GM12878 (cell line): ENCODE data around the gene DDO. TPM values are rescaled to one million over a fixed set of nuclear protein-coding genes. Genes with fewer than 3 reads are reported as not detected.

Experiments
- ATAC-seq: fragments of 200-7000 bp; cut with Tn5 transposase; 3 replicates; pipeline ENCODE4 v1.9.1; 2020; ENCODE audit warnings: mild to moderate bottlenecking, moderate library complexity
- BruUV-seq: library from RNA; stranded (reverse); fragments of 400-500 nt; replicated peaks from 2 replicates; lab custom pipeline; 2021; lab: Mats Ljungman, UMichigan
- CTCF ChIA-PET: fragments of 300-600 bp; sonication (Branson Sonifier 250); formaldehyde crosslinking; extraction: SDS; loops from one replicate; lab custom pipeline; 2021; ENCODE audit warnings: inconsistent platforms; lab: Yijun Ruan, JAX
- POLR2A ChIA-PET: fragments of 350-600 bp; formaldehyde crosslinking; extraction: SDS; loops from one replicate; lab custom pipeline; 2021; ENCODE audit warnings: inconsistent platforms; lab: Charles Lee
- RAD21 ChIA-PET: fragments of 300-600 bp; sonication (Branson Sonifier 250); formaldehyde crosslinking; loops from one replicate; lab custom pipeline; 2023; ENCODE audit warnings: antibody characterized with exemption; ENCODE audit not compliant: unreplicated experiment; lab: Charles Lee
- SMC1A ChIA-PET: fragments of 300-600 bp; sonication (Branson Sonifier 250); formaldehyde crosslinking; loops from one replicate; lab custom pipeline; 2023; ENCODE audit not compliant: unreplicated experiment, uncharacterized antibody; lab: Charles Lee
- DNase-seq: peaks from one replicate; pipeline ENCODE4 v3.0.0-alpha.2; 2011; ENCODE audit warnings: low read depth, low spot score
- FAIRE-seq: peaks from 3 replicates; lab custom pipeline; 2011; peaks lifted over from hg19 to GRCh38; lab: Jason Lieb, UNC
- H2AFZ ChIP-seq: 2 replicates; pipeline ENCODE4 v1.6.0; 2011; ENCODE audit warnings: low read depth, low read length, control low read depth; ENCODE audit not compliant: control insufficient read depth
- H3K27ac ChIP-seq: 2 replicates; pipeline ENCODE4 v1.5.1; 2011; ENCODE audit warnings: control low read depth; ENCODE audit not compliant: control insufficient read depth, insufficient read depth
- H3K27me3 ChIP-seq, 2 experiments: replicated peaks in 1 of 2; 2 replicates each; pipeline versions ENCODE4 v1.6.0 to v1.6.1; 2011; ENCODE audit warnings: low read length in 1 of 2; ENCODE audit not compliant: control insufficient read depth in 2 of 2, insufficient read depth in 2 of 2
- H3K36me3 ChIP-seq, 2 experiments: 2 replicates each; pipeline ENCODE4 v1.5.1; 2011; ENCODE audit warnings: low read length in 1 of 2; ENCODE audit not compliant: control insufficient read depth in 2 of 2, insufficient read depth in 2 of 2
- H3K4me1 ChIP-seq: 2 replicates; pipeline ENCODE4 v1.6.1; 2011; ENCODE audit warnings: mild to moderate bottlenecking, low read length, moderate library complexity, mixed read lengths; ENCODE audit not compliant: control insufficient read depth, insufficient read depth
- H3K4me2 ChIP-seq: 2 replicates; pipeline ENCODE4 v1.6.0; 2011; ENCODE audit warnings: control low read depth; ENCODE audit not compliant: control insufficient read depth, insufficient read depth
- H3K4me3 ChIP-seq: fragments of 200-600 bp; sonication (generic); 2 replicates; pipeline ENCODE4 v1.5.1; 2016
- H3K79me2 ChIP-seq: 2 replicates; pipeline ENCODE4 v1.6.0; 2011; ENCODE audit warnings: low read length; ENCODE audit not compliant: control insufficient read depth, insufficient read depth
- H3K9ac ChIP-seq: 2 replicates; pipeline ENCODE4 v1.8.0; 2011; ENCODE audit warnings: low read length, control low read depth, mixed read lengths; ENCODE audit not compliant: control insufficient read depth, insufficient read depth
- H3K9me3 ChIP-seq: replicated peaks from 3 replicates; pipeline ENCODE4 v1.5.1; 2011; ENCODE audit warnings: mild to moderate bottlenecking, low read length; ENCODE audit not compliant: control insufficient read depth, insufficient read depth
- H4K20me1 ChIP-seq: 2 replicates; pipeline ENCODE4 v1.6.0; 2011; ENCODE audit not compliant: control insufficient read depth, insufficient read depth
- CEBPB ChIP-seq, 2 experiments: fragments of 150-350 bp in 1 of 2; IDR thresholded peaks; 2 replicates each; pipeline ENCODE4 v1.6.1; 2012 to 2014; ENCODE audit warnings: low read depth in 2 of 2, low read length in 2 of 2, borderline replicate concordance in 1 of 2, inconsistent platforms in 1 of 2
- ETV6 ChIP-seq, 2 experiments: fragments of 450-650 bp in 1 of 2; IDR thresholded peaks in 1 of 2; conservative IDR thresholded peaks in 1 of 2; 2 replicates each; pipeline ENCODE4 v1.6.1; 2014; ENCODE audit warnings: antibody characterized with exemption in 1 of 2, borderline replicate concordance in 1 of 2, low read depth in 1 of 2, mild to moderate bottlenecking in 1 of 2, moderate library complexity in 1 of 2
- GABPA ChIP-seq: IDR thresholded peaks from 2 replicates; pipeline ENCODE4 v1.6.1; 2014; ENCODE audit warnings: antibody characterized with exemption, low read depth, mild to moderate bottlenecking, inconsistent platforms
- HDAC2 ChIP-seq: fragments of 200-600 bp; sonication (generic); IDR thresholded peaks from 2 replicates; pipeline ENCODE4 v1.6.1; 2017
- MEF2B ChIP-seq: fragments of 450-650 bp; IDR thresholded peaks from 2 replicates; pipeline ENCODE4 v1.6.1; 2018; ENCODE audit warnings: mild to moderate bottlenecking, moderate library complexity; ENCODE audit not compliant: partially characterized antibody, poor library complexity, severe bottlenecking
- NBN ChIP-seq: fragments of 450-650 bp; IDR thresholded peaks from 2 replicates; pipeline ENCODE4 v1.6.1; 2016
- NFYB ChIP-seq: IDR thresholded peaks from 2 replicates; pipeline ENCODE4 v1.6.1; 2011; ENCODE audit warnings: low read depth, mild to moderate bottlenecking, low read length, improper control_type of control experiment, moderate library complexity; ENCODE audit not compliant: insufficient read depth
- USF2 ChIP-seq: IDR thresholded peaks from 2 replicates; pipeline ENCODE4 v1.6.1; 2011; ENCODE audit warnings: low read depth, low read length, improper control_type of control experiment, borderline replicate concordance
- ZNF207 ChIP-seq: fragments of 450-650 bp; IDR thresholded peaks from 2 replicates; pipeline ENCODE4 v1.6.1; 2014; ENCODE audit warnings: antibody characterized with exemption, mild to moderate bottlenecking, borderline replicate concordance
- ZNF274 ChIP-seq: IDR thresholded peaks from one replicate; pipeline ENCODE4 v1.8.0; 2011; ENCODE audit not compliant: insufficient read length, insufficient read depth
- WGBS: methylation state at CpG from one replicate; pipeline ENCODE4 v1.1.6; 2016; ENCODE audit warnings: low lambda C conversion rate; ENCODE audit not compliant: insufficient replicate concordance, insufficient coverage; ENCODE audit errors: missing lambda C conversion rate; 5-methylcytosine and 5-hydroxymethylcytosine counted together
- in situ Hi-C: fragments of 300-500 bp; cut with MboI; formaldehyde crosslinking; loops from 9 replicates; pipeline ENCODE4 v1.14.3; 2018; ENCODE audit warnings: mixed read lengths
- intact Hi-C: fragments of 100-400 bp; cut with micrococcal nuclease; formaldehyde crosslinking; loops from one replicate; pipeline ENCODE4 v1.14.2; 2022; ENCODE audit not compliant: unreplicated experiment
- polyA plus RNA-seq, 11 experiments: library from polyadenylated mRNA; depleted of rRNA in 4 of 11; unstranded in 6 of 11; stranded (reverse) in 5 of 11; fragments of >200 nt; fragmentation: Nextera tagmentation in 4 of 11; fragmentation: Illumina TruSeq in 1 of 11; extraction: Ambion mirVana in 4 of 11; extraction: Trizol in 1 of 11; gene quantifications; 1 replicate in 1 of 11; 2 replicates in 10 of 11; pipeline versions ENCODE4 v1.2.1 to v1.2.3, GENCODE V29; 2011 to 2016; ENCODE audit warnings: inconsistent platforms in 2 of 11, missing spikeins in 2 of 11, low read depth in 1 of 11
- total RNA-seq, 4 experiments: library from RNA; depleted of rRNA in 3 of 4; stranded (reverse); fragments of >200 nt in 3 of 4; fragmentation: Illumina TruSeq in 1 of 4; extraction: Trizol in 1 of 4; gene quantifications; 2 replicates each; pipeline versions ENCODE4 v1.2.1 to v1.2.3, GENCODE V29; 2013 to 2021

DDO gene
- total and polyA plus RNA-seq, 10 of the 15 experiments (the other 5 are each of a cell fraction or from before 2014, with no cell fraction given) = 0.04 to 0.14 (median 0.09) TPM; not detected in 6

DNA sequence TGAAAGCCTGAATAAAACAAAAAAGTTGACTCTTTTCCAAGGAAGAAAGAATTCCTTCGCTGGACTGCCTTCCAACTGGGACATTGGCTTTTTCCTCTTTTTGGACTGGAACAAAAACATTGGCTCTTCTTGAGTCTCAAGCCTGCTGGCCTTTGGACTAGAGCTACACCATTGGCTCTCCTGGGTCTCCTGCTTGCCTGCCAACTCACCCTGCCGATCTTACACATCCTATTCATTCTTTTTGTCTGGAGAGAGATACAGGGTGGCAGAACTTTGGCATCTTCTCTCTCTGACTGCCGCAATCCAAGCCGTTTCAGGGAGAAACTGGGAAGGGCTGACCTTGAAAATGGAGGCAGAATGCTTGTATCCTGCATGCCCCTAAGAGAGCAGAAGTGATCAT, 20.2 kb downstream of the DDO start:
- no peak for TF ChIP-seq ZNF274
- TF ChIP-seq ZNF207 = no peak
- no peak for TF ChIP-seq HDAC2
- TF ChIP-seq NFYB = no peak
- no peaks in the 10 kb centered on the region for H3K4me1 ChIP-seq
- H3K36me3 ChIP-seq = no peaks in the 10 kb centered on the region
- H3K9ac ChIP-seq = no peak overlapping the region
- H3K79me2 ChIP-seq = no peaks in the 10 kb centered on the region
- no peak overlapping the region for H3K27ac ChIP-seq
- CTCF ChIA-PET = interaction anchor here (0.7 kb wide), 1 partner anchor 356 kb away, joined by 3 read pairs; no protein-coding TSS in a partner anchor
- RAD21 ChIA-PET = interaction anchor here (1.4 kb wide), 1 partner anchor 356 kb away, joined by 3 read pairs; no protein-coding TSS in a partner anchor
- no peaks in the 10 kb centered on the region for H3K9me3 ChIP-seq
- POLR2A ChIA-PET = no interaction called here
- SMC1A ChIA-PET = interaction anchor here (0.6 to 1.3 kb wide), 4 partner anchors 10 to 786 kb away, joined by 3 read pairs; no protein-coding TSS in a partner anchor
- in situ Hi-C loops (loop anchor here (10.0 kb wide), 1 partner anchor 220 kb away; the partner anchor contains the start of gene WASF1), intact Hi-C loops (loop anchor here (10.0 kb wide), 1 partner anchor 800 kb away; no protein-coding TSS in a partner anchor)
- no peak overlapping the region for H2AFZ ChIP-seq
- BruUV-seq = no TSS peak
- H4K20me1 ChIP-seq = no peaks in the 10 kb centered on the region
- H3K27me3 ChIP-seq = peaks cover 0 to 4% of the 10 kb centered on the region in 2 experiments; a peak in 2 of 4 replicates
- no peak overlapping the region for H3K4me2 ChIP-seq
- ATAC-seq = no peak
- DNase-seq = no peak
- no peak for FAIRE-seq
- 68% methylated on average over 4 of the region's 4 CpGs for WGBS
- H3K4me3 ChIP-seq = no peak overlapping the region

- ChIA-PET RAD21 (interaction anchor here (1.4 kb wide), 1 partner anchor 355 kb away, joined by 3 read pairs; no protein-coding TSS in a partner anchor), CTCF (interaction anchor here (0.7 to 7.1 kb wide), 5 partner anchors 9 to 380 kb away, joined by 3 to 98 read pairs (median 4); partner anchors contain the start of genes CDC40 and WASF1), SMC1A (interaction anchor here (0.6 to 1.4 kb wide), 6 partner anchors 9 to 355 kb away, joined by 3 read pairs; no protein-coding TSS in a partner anchor), POLR2A (no interaction called here)
- Histone ChIP-seq H3K4me1 (no peaks in the 10 kb centered on the region), H4K20me1 (no peaks in the 10 kb centered on the region), H3K4me3 (no peak overlapping the region), H2AFZ (no peak overlapping the region), H3K27ac (no peak overlapping the region), H3K9ac (no peak overlapping the region), H3K27me3 (peaks cover 0 to 4% of the 10 kb centered on the region in 2 experiments; a peak in 2 of 4 replicates), H3K4me2 (no peak overlapping the region), H3K36me3 (no peaks in the 10 kb centered on the region), H3K79me2 (no peaks in the 10 kb centered on the region), H3K9me3 (no peaks in the 10 kb centered on the region)
- no TSS peak for BruUV-seq
- no peak for DNase-seq
- intact Hi-C loops (loop anchor here (10.0 kb wide), 1 partner anchor 800 kb away; no protein-coding TSS in a partner anchor), in situ Hi-C loops (loop anchor here (5.0 to 10.0 kb wide), 3 partner anchors 220 to 867 kb away; partner anchors contain the start of gene WASF1)
- ATAC-seq = no peak
- WGBS = 78% methylated on average over 4 of the region's 4 CpGs
- TF ChIP-seq CEBPB (IDR thresholded peaks at IDR 0.05; ENCODE audit: borderline replicate concordance in 1 of 2, low read depth in 2 of 2, low read length in 2 of 2) (no peak), USF2 (no peak), MEF2B (no peak), NBN (no peak), ETV6 (conservative IDR thresholded peaks at IDR 0.05 in 1 of 2, IDR thresholded peaks at IDR 0.05 in 1 of 2; ENCODE audit: borderline replicate concordance in 1 of 2, low read depth in 1 of 2) (no peak), GABPA (no peak)
- no peak for FAIRE-seq
Measured at GRCh38 chr6:110394409-110394808, 21.0 kb downstream of the DDO start.
